GM18861 (cell line): ENCODE measurements around the gene FOXN3.

ENCODE experiments used
- ATAC-seq: cut with Tn5 transposase; IDR thresholded peaks from one replicate; pipeline ENCODE4 v1.9.1; 2021; ENCODE audit not compliant: unreplicated experiment

FOXN3 gene

GRCh38 chr14:89384636-89385035 is 32.4 kb downstream of the FOXN3 start:
- ATAC-seq: no peak

GRCh38 chr14:89384023-89384422 is 33.0 kb downstream of the FOXN3 start:
- peak; percentile 95 for ATAC-seq

- no peak for ATAC-seq
Observed at GRCh38 chr14:89382901-89383845, 33.9 kb downstream of the FOXN3 start.

- ATAC-seq: no peak
Observed at GRCh38 chr14:89382487-89382886, 34.5 kb downstream of the FOXN3 start.

GRCh38 chr14:89379891-89380820 is 36.9 kb downstream of the FOXN3 start:
- ATAC-seq: no peak

- ATAC-seq: no peak
Observed at GRCh38 chr14:89379006-89379405, 38.0 kb downstream of the FOXN3 start.

- ATAC-seq: peak; percentile 72
Observed at GRCh38 chr14:89378119-89378518, 38.9 kb downstream of the FOXN3 start.

- no peak for ATAC-seq
Observed at GRCh38 chr14:89377544-89377943, 39.5 kb downstream of the FOXN3 start.

- no peak for ATAC-seq
Observed at GRCh38 chr14:89374908-89375307, 42.1 kb downstream of the FOXN3 start.

GRCh38 chr14:89373185-89373584 is 43.8 kb downstream of the FOXN3 start:
- ATAC-seq: no peak

GRCh38 chr14:89372512-89372883 is 44.5 kb downstream of the FOXN3 start:
- ATAC-seq: no peak

- ATAC-seq: no peak
Observed at GRCh38 chr14:89371585-89372511, 45.2 kb downstream of the FOXN3 start.

GRCh38 chr14:89370781-89371180 is 46.3 kb downstream of the FOXN3 start:
- no peak for ATAC-seq

- no peak for ATAC-seq
Observed at GRCh38 chr14:89370381-89370780, 46.7 kb downstream of the FOXN3 start.

- ATAC-seq: no peak
Observed at GRCh38 chr14:89369656-89370055, 47.4 kb downstream of the FOXN3 start.

GRCh38 chr14:89368490-89369477 is 48.2 kb downstream of the FOXN3 start:
- no peak for ATAC-seq

GRCh38 chr14:89367779-89368120 is 49.3 kb downstream of the FOXN3 start:
- ATAC-seq: no peak

GRCh38 chr14:89366864-89367778 is 49.9 kb downstream of the FOXN3 start:
- no peak for ATAC-seq
